Loucy (cell line): ENCODE results near the gene IGF2BP3.

Experiments
- H2AFZ ChIP-seq: fragments of 200-600 bp; sonication (generic); 2 replicates; pipeline ENCODE4 v1.6.0; 2016; ENCODE audit warnings: antibody characterized with exemption, mild to moderate bottlenecking, low read length, moderate library complexity
- H3F3A ChIP-seq: fragments of 200-600 bp; 2 replicates; pipeline ENCODE4 v1.6.0; 2016; ENCODE audit warnings: antibody characterized with exemption, low read depth, mild to moderate bottlenecking
- H3K27me3 ChIP-seq: fragments of 200-600 bp; sonication (generic); 2 replicates; pipeline ENCODE4 v1.6.1; 2014; ENCODE audit warnings: low read length, mild to moderate bottlenecking; ENCODE audit not compliant: insufficient read depth, poor library complexity, severe bottlenecking
- H3K36me3 ChIP-seq: fragments of 200-600 bp; sonication (generic); 2 replicates; pipeline ENCODE4 v1.6.1; 2016; ENCODE audit warnings: low read length; ENCODE audit not compliant: insufficient read depth
- H3K4me1 ChIP-seq: fragments of 200-600 bp; sonication (generic); 2 replicates; pipeline ENCODE4 v1.5.1; 2014; ENCODE audit warnings: low read length, mild to moderate bottlenecking; ENCODE audit not compliant: insufficient read depth, poor library complexity, severe bottlenecking
- H3K4me2 ChIP-seq: fragments of 200-600 bp; sonication (generic); 2 replicates; pipeline ENCODE4 v1.6.0; 2014; ENCODE audit warnings: antibody characterized with exemption, low read length, low read depth, mild to moderate bottlenecking; ENCODE audit not compliant: poor library complexity, severe bottlenecking
- H3K4me3 ChIP-seq: fragments of 200-600 bp; sonication (generic); 2 replicates; pipeline ENCODE4 v1.5.1; 2014; ENCODE audit warnings: low read length, mild to moderate bottlenecking, mixed read lengths; ENCODE audit not compliant: poor library complexity, severe bottlenecking
- H3K79me2 ChIP-seq: fragments of 200-600 bp; sonication (generic); 2 replicates; pipeline ENCODE4 v1.6.1; 2014; ENCODE audit warnings: low read length; ENCODE audit not compliant: insufficient read depth
- H3K9ac ChIP-seq: fragments of 200-600 bp; sonication (generic); 2 replicates; pipeline ENCODE4 v1.6.0; 2014; ENCODE audit warnings: mild to moderate bottlenecking, low read depth, low read length, moderate library complexity; ENCODE audit not compliant: poor library complexity, severe bottlenecking
- H3K9me2 ChIP-seq: fragments of 200-600 bp; sonication (generic); replicated peaks from 2 replicates; pipeline ENCODE4 v1.6.1; 2016; ENCODE audit warnings: low read depth, low read length, mixed read lengths
- H3K9me3 ChIP-seq: fragments of 200-600 bp; sonication (generic); 2 replicates; pipeline ENCODE4 v1.6.1; 2014; ENCODE audit warnings: mild to moderate bottlenecking, antibody characterized with exemption, low read length, low read depth; ENCODE audit not compliant: insufficient read depth
- H4K20me1 ChIP-seq: fragments of 200-600 bp; sonication (generic); 2 replicates; pipeline ENCODE4 v1.6.0; 2014; ENCODE audit warnings: antibody characterized with exemption, low read length, mild to moderate bottlenecking; ENCODE audit not compliant: insufficient read depth, poor library complexity, severe bottlenecking
- EZH2phosphoT487 ChIP-seq: fragments of 200-600 bp; IDR thresholded peaks from 2 replicates; pipeline ENCODE4 v1.6.1; 2018; ENCODE audit warnings: antibody characterized with exemption, mild to moderate bottlenecking, moderate library complexity, borderline replicate concordance
- TF ChIP-seq, protein P1 (sequence below): fragments of 200-600 bp; sonication (generic); conservative IDR thresholded peaks from 2 replicates; pipeline ENCODE4 v1.5.1; 2014; ENCODE audit warnings: mild to moderate bottlenecking, antibody characterized with exemption, low read length

The IGF2BP3 gene

DNA sequence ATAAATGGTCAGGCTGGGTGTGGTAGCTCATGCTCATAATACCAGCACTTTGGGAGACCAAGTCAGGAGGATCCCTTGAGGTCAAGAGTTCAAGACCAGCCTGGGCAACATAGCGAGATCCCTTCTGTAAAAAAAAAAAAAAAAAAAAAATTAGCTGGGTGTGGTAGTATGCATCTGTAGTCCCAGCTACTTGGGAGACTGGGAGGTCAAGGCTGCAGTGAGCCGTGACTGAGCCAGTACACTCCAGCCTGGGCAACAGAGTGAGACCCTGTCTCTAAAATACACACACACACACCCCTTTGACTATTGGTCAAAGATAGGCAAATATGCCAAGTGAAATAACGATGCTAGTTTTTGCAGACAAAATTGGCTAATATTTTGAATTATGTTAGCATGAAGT lies 80.6 kb downstream of the IGF2BP3 start:
- H3K36me3 ChIP-seq: no peaks in the 10 kb centered on the region
- no peaks in the 10 kb centered on the region for H3K9me2 ChIP-seq
- TF ChIP-seq EZH2phosphoT487: no peak
- TF ChIP-seq, protein P1, sequence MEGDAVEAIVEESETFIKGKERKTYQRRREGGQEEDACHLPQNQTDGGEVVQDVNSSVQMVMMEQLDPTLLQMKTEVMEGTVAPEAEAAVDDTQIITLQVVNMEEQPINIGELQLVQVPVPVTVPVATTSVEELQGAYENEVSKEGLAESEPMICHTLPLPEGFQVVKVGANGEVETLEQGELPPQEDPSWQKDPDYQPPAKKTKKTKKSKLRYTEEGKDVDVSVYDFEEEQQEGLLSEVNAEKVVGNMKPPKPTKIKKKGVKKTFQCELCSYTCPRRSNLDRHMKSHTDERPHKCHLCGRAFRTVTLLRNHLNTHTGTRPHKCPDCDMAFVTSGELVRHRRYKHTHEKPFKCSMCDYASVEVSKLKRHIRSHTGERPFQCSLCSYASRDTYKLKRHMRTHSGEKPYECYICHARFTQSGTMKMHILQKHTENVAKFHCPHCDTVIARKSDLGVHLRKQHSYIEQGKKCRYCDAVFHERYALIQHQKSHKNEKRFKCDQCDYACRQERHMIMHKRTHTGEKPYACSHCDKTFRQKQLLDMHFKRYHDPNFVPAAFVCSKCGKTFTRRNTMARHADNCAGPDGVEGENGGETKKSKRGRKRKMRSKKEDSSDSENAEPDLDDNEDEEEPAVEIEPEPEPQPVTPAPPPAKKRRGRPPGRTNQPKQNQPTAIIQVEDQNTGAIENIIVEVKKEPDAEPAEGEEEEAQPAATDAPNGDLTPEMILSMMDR: no peak
- H3K27me3 ChIP-seq: no peaks in the 10 kb centered on the region
- no peaks in the 10 kb centered on the region for H3K4me1 ChIP-seq
- no peaks in the 10 kb centered on the region for H4K20me1 ChIP-seq
- no peaks in the 10 kb centered on the region for H3K9me3 ChIP-seq
- H3K9ac ChIP-seq: no peak overlapping the region
- H3K4me2 ChIP-seq: no peak overlapping the region
- no peaks in the 10 kb centered on the region for H3K79me2 ChIP-seq
- no peak overlapping the region for H3K4me3 ChIP-seq
- no peak overlapping the region for H2AFZ ChIP-seq
- no peaks in the 10 kb centered on the region for H3F3A ChIP-seq

DNA sequence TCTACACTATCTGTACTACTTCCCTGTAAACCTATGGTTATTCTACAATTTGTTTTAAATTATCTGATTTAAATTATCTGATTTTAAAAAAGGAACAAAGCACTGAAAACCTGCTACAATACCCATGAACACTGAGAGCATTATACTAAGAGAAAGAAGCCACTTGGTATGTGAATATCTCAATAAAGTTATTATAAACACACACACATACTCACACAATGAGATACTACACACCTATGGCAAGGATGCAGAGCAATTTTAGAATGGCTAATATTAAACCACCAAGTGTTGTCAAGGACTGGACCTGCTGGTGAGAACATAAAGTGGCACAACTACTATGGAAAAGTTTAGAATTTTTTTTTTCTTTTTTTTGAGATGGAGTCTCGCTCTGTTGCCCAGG lies 82.7 kb downstream of the IGF2BP3 start:
- H3K9me2 ChIP-seq: no peaks in the 10 kb centered on the region
- H3K9me3 ChIP-seq: no peaks in the 10 kb centered on the region
- no peak for TF ChIP-seq EZH2phosphoT487
- TF ChIP-seq, protein P1: no peak
- no peak overlapping the region for H2AFZ ChIP-seq
- no peaks in the 10 kb centered on the region for H4K20me1 ChIP-seq
- no peaks in the 10 kb centered on the region for H3K27me3 ChIP-seq
- no peaks in the 10 kb centered on the region for H3F3A ChIP-seq
- no peak overlapping the region for H3K4me2 ChIP-seq
- H3K36me3 ChIP-seq: no peaks in the 10 kb centered on the region
- no peaks in the 10 kb centered on the region for H3K79me2 ChIP-seq
- H3K4me3 ChIP-seq: no peak overlapping the region
- no peaks in the 10 kb centered on the region for H3K4me1 ChIP-seq
- H3K9ac ChIP-seq: no peak overlapping the region

DNA sequence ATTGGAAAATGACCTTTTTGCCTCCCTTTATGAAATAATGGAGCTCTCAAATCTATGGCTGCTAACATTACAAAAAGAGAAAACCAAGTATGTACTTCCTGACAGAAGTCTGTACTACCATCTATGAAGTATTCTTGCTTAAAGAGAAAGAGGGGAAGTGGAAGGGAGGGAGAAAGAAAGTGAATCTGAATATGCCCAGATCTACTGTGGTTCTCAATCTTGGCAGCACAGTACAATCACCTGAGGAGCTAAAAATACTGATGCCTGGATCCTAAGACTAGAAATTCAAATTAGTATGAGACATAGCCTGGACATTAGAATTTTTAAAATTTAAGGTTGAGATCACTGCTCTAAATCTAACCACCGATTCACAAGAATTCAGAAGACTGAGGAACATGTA lies 85.2 kb downstream of the IGF2BP3 start:
- TF ChIP-seq, protein P1: no peak
- TF ChIP-seq EZH2phosphoT487: no peak
- Histone ChIP-seq H3K9me2 (no peaks in the 10 kb centered on the region), H3K36me3 (no peaks in the 10 kb centered on the region), H3K79me2 (no peaks in the 10 kb centered on the region), H2AFZ (no peak overlapping the region), H4K20me1 (no peaks in the 10 kb centered on the region), H3F3A (no peaks in the 10 kb centered on the region), H3K4me2 (no peak overlapping the region), H3K9ac (no peak overlapping the region), H3K4me3 (no peak overlapping the region), H3K27me3 (no peaks in the 10 kb centered on the region), H3K4me1 (no peaks in the 10 kb centered on the region), H3K9me3 (no peaks in the 10 kb centered on the region)
